Lung (tissue), 12 donors: ENCODE measurements around the gene ARL6IP4. TPM values are rescaled to one million over a fixed set of nuclear protein-coding genes. Genes with fewer than 3 reads are reported as not detected.
A peak's percentile ranks its signal among the peaks of the same experiment; 100 is the strongest.

ENCODE experiments used
- ATAC-seq: fragments of 200-7000 bp; cut with Tn5 transposase; one replicate; pipeline ENCODE4 v1.9.1; 2020; ENCODE audit warnings: moderate number of reproducible peaks; ENCODE audit not compliant: insufficient read depth, low FRiP score
- DNase-seq, 3 donors: peaks; one replicate each; pipeline ENCODE4 v3.0.0-alpha.2; 2013 to 2017
- H3K27ac ChIP-seq, 2 donors: one replicate each; pipeline ENCODE4 v1.5.1; 2013; ENCODE audit warnings: mild to moderate bottlenecking in 2 of 2, moderate library complexity in 2 of 2, control low read depth in 1 of 2, inconsistent platforms in 1 of 2, low read depth in 1 of 2, low read length in 1 of 2
- H3K27me3 ChIP-seq, 3 donors: one replicate each; pipeline ENCODE4 v1.5.1; 2013; ENCODE audit warnings: low read length in 2 of 3; ENCODE audit not compliant: control insufficient read depth in 3 of 3, insufficient read depth in 3 of 3
- H3K36me3 ChIP-seq, 4 donors: one replicate each; pipeline ENCODE4 v1.5.1; 2013; ENCODE audit warnings: low read length in 4 of 4, mild to moderate bottlenecking in 1 of 4, moderate library complexity in 1 of 4; ENCODE audit not compliant: control insufficient read depth in 4 of 4, insufficient read depth in 4 of 4
- H3K4me1 ChIP-seq, 5 donors: one replicate each; pipeline ENCODE4 v1.5.1; 2013; ENCODE audit warnings: low read length in 5 of 5, mild to moderate bottlenecking in 2 of 5, moderate library complexity in 1 of 5; ENCODE audit not compliant: control insufficient read depth in 5 of 5, insufficient read depth in 5 of 5
- H3K4me3 ChIP-seq: one replicate; pipeline ENCODE4 v1.5.1; 2013; ENCODE audit warnings: mild to moderate bottlenecking, control low read depth, moderate library complexity
- H3K9ac ChIP-seq, 2 donors: one replicate each; pipeline ENCODE4 v1.5.1; 2013; ENCODE audit warnings: low read length in 2 of 2, control low read depth in 1 of 2; ENCODE audit not compliant: insufficient read depth in 1 of 2
- H3K9me3 ChIP-seq, 4 donors: one replicate each; pipeline ENCODE4 v1.5.1; 2013; ENCODE audit warnings: low read length in 3 of 4, mild to moderate bottlenecking in 1 of 4, moderate library complexity in 1 of 4; ENCODE audit not compliant: control insufficient read depth in 4 of 4, insufficient read depth in 3 of 4
- WGBS, 2 donors: extraction: QIAGEN DNeasy Blood & Tissue Kit; methylation state at CpG; one replicate each; pipeline ENCODE4 v1.1.7; 2013; 5-methylcytosine and 5-hydroxymethylcytosine counted together
- polyA plus RNA-seq, 2 donors: library from polyadenylated mRNA; stranded (reverse); fragments of 200-250 nt; gene quantifications; one replicate each; pipeline ENCODE4 v1.2.1, GENCODE V29; 2013
- total RNA-seq, 2 donors: library from RNA; depleted of rRNA in 1 of 2; stranded (reverse); fragments of >200 nt in 1 of 2; gene quantifications; one replicate each; pipeline ENCODE4 v1.2.1, GENCODE V29; 2014 to 2021
- TF ChIP-seq, protein P1 (sequence below): IDR thresholded peaks from 2 replicates; pipeline ENCODE4 v1.5.1; 2012; ENCODE audit warnings: mild to moderate bottlenecking; ENCODE audit errors: control extremely low read depth, extremely low read depth
- donor health status: control.
- donor health status: control.
- donor health status: Bipolar disorder and iron deficiency.
- donor health status: healthy.
- donor health status: DM: yes; HTN: yes; CAD: no.

ARL6IP4 gene
- total and polyA plus RNA-seq, 4 donors = 83.6 to 354 (median 192) TPM

DNA sequence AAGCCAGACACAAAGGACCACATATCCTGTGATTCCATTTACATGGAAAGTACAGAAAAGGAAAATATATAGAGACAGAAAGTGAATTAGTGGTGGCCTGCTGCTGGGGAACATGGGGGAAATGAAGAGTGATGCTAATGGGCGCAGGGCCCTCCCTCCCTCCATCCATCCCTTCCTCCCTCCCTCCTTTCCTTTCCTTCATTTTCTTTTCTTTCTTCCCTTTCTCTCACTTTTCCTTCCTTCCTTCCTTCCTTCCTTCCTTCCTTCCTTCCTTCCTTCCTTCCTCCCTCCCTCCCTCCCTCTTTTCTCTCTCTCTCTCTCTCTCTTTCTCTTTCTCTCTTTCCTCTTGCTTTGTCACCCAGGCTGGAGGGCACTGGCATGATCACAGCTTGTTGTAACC, 37.3 kb downstream of the ARL6IP4 start:
- H3K9me3 ChIP-seq = no peaks in the 10 kb centered on the region
- TF ChIP-seq, protein P1, sequence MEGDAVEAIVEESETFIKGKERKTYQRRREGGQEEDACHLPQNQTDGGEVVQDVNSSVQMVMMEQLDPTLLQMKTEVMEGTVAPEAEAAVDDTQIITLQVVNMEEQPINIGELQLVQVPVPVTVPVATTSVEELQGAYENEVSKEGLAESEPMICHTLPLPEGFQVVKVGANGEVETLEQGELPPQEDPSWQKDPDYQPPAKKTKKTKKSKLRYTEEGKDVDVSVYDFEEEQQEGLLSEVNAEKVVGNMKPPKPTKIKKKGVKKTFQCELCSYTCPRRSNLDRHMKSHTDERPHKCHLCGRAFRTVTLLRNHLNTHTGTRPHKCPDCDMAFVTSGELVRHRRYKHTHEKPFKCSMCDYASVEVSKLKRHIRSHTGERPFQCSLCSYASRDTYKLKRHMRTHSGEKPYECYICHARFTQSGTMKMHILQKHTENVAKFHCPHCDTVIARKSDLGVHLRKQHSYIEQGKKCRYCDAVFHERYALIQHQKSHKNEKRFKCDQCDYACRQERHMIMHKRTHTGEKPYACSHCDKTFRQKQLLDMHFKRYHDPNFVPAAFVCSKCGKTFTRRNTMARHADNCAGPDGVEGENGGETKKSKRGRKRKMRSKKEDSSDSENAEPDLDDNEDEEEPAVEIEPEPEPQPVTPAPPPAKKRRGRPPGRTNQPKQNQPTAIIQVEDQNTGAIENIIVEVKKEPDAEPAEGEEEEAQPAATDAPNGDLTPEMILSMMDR = no peak
- no peak overlapping the region for H3K4me3 ChIP-seq
- DNase-seq (no peak), ATAC-seq (no peak)
- no peak overlapping the region for H3K9ac ChIP-seq
- H3K27ac ChIP-seq = no peak overlapping the region
- peaks cover 0 to 1% (median 0%) of the 10 kb centered on the region in 4 donors for H3K36me3 ChIP-seq
- WGBS, 2 donors = 93 to 100% methylated on average over 1 of the region's 1 CpG
- H3K4me1 ChIP-seq = peaks cover 0 to 2% (median 0%) of the 10 kb centered on the region in 5 donors
- H3K27me3 ChIP-seq = no peaks in the 10 kb centered on the region

DNA sequence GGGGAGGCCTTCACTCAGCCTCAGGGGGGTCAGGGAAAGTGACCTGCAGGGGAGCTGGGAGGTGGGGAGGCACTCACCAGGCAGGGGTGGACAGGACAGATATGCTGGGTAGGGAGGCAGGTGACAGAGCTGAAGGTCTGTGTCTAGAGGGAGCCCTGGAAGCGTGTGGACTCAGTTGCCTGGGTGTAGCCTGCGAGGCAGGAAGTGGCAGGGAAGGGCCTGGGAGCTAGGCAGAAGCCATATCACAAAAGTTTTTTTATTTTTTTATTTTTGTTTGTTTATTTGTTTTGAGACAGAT, 39.3 kb downstream of the ARL6IP4 start:
- no peaks in the 10 kb centered on the region for H3K36me3 ChIP-seq
- no peak for ATAC-seq
- peaks cover 0 to 2% (median 0%) of the 10 kb centered on the region in 5 donors for H3K4me1 ChIP-seq
- H3K4me3 ChIP-seq = no peak overlapping the region
- DNase-seq = no peak
- TF ChIP-seq, protein P1 = no peak
- H3K27me3 ChIP-seq = no peaks in the 10 kb centered on the region
- H3K9me3 ChIP-seq = no peaks in the 10 kb centered on the region
- WGBS, 2 donors = 74% methylated on average over 2 of the region's 2 CpGs
- H3K27ac ChIP-seq = peak overlapping the region in 1 of 2 donors; percentile 27
- H3K9ac ChIP-seq = no peak overlapping the region

DNA sequence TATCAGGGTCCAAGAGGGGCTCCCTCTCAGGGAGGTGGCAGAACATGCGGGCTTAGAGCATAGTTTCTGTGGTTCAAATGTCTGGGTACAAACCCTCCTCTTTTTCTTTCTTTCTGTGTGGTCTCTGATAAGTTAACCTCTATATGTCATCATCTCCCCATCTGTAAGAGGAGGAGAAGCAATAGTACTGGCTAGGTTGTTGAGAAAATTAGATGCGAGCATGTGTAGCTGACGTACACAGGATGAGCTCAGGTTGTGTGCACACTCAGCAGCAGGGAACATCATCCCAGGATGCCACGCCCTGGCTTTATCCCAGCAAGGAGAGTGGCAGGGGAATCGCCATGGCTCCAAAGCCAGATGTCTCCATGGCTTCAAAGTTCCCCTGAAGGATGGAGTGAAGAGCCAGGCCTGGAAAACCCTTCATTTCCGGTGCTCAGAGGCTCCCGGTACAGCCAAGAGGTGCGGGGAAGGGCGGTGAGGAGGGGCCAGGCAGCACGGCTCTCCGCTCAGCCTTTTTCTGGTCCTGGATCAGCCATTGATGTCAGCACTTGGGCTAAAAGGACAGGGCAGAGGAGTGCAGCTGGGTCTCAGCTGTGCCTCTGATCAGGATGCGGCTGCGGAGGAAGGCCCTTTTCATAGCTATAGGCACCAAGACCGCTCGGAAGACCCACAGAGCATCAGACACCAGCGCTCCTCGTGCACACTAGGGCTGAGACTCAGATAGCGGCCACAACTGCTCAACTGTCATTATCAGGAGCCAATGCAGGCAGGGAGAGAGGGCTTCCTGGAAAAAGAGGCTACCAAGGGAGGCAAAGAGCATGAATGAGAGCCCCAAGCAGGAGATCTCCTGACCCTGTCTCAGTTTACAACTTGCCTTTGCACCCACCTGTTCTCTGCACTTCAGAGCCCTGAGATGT, 41.5 kb downstream of the ARL6IP4 start:
- 91 to 93% methylated on average over 18 of the region's 18 CpGs for WGBS, 2 donors
- peaks cover 0 to 2% (median 0%) of the 10 kb centered on the region in 5 donors for H3K4me1 ChIP-seq
- DNase-seq (no peak), ATAC-seq (no peak)
- H3K27ac ChIP-seq = no peak overlapping the region
- H3K9me3 ChIP-seq = no peaks in the 10 kb centered on the region
- H3K27me3 ChIP-seq = no peaks in the 10 kb centered on the region
- TF ChIP-seq, protein P1 = no peak
- no peak overlapping the region for H3K4me3 ChIP-seq
- H3K9ac ChIP-seq = no peak overlapping the region
- H3K36me3 ChIP-seq = peaks cover 0 to 5% (median 0%) of the 10 kb centered on the region in 4 donors
